ENCODE data around the gene UGT1A5. TPM values are rescaled to one million over a fixed set of nuclear protein-coding genes. Genes with fewer than 3 reads are reported as not detected.

The UGT1A5 gene
- total RNA-seq, 1 donor from 2014 or later: not detected

GRCh38 chr2:233794128-233794658, 81.5 kb downstream of the UGT1A5 start:
- H3K36me3 ChIP-seq (ENCODE audit: control insufficient read depth, insufficient read depth, low read length): no peaks in the 10 kb centered on the region
- DNase-seq (ENCODE audit: low read depth): no peak
- H3K4me3 ChIP-seq (ENCODE audit: low read depth, low read length): no peak overlapping the region
- no peak for TF ChIP-seq CTCF (IDR thresholded peaks at IDR 0.05; ENCODE audit: insufficient read depth, low read length, poor library complexity, severe bottlenecking)
- H3K27me3 ChIP-seq (ENCODE audit: control insufficient read depth, insufficient read depth, low read length): no peaks in the 10 kb centered on the region

- no peak for DNase-seq (ENCODE audit: low read depth)
- Histone ChIP-seq H3K4me3 (ENCODE audit: low read depth, low read length) (no peak overlapping the region), H3K27me3 (ENCODE audit: control insufficient read depth, insufficient read depth, low read length) (no peaks in the 10 kb centered on the region), H3K36me3 (ENCODE audit: control insufficient read depth, insufficient read depth, low read length) (no peaks in the 10 kb centered on the region)
- no peak for TF ChIP-seq CTCF (IDR thresholded peaks at IDR 0.05; ENCODE audit: insufficient read depth, low read length, poor library complexity, severe bottlenecking)
Measured at GRCh38 chr2:233795735-233796171, 83.0 kb downstream of the UGT1A5 start.

GRCh38 chr2:233796254-233796653, 83.5 kb downstream of the UGT1A5 start:
- no peak for DNase-seq (ENCODE audit: low read depth)
- Histone ChIP-seq H3K27me3 (ENCODE audit: control insufficient read depth, insufficient read depth, low read length) (no peaks in the 10 kb centered on the region), H3K36me3 (ENCODE audit: control insufficient read depth, insufficient read depth, low read length) (no peaks in the 10 kb centered on the region), H3K4me3 (ENCODE audit: low read depth, low read length) (no peak overlapping the region)
- no peak for TF ChIP-seq CTCF (IDR thresholded peaks at IDR 0.05; ENCODE audit: insufficient read depth, low read length, poor library complexity, severe bottlenecking)

- Histone ChIP-seq H3K27me3 (ENCODE audit: control insufficient read depth, insufficient read depth, low read length) (peaks cover 2% of the 10 kb centered on the region), H3K36me3 (ENCODE audit: control insufficient read depth, insufficient read depth, low read length) (no peaks in the 10 kb centered on the region), H3K4me3 (ENCODE audit: low read depth, low read length) (no peak overlapping the region)
- no peak for TF ChIP-seq CTCF (IDR thresholded peaks at IDR 0.05; ENCODE audit: insufficient read depth, low read length, poor library complexity, severe bottlenecking)
- no peak for DNase-seq (ENCODE audit: low read depth)
Measured at GRCh38 chr2:233798335-233799086, 85.8 kb downstream of the UGT1A5 start.

GRCh38 chr2:233799087-233799665, 86.5 kb downstream of the UGT1A5 start:
- Histone ChIP-seq H3K4me3 (ENCODE audit: low read depth, low read length) (no peak overlapping the region), H3K27me3 (ENCODE audit: control insufficient read depth, insufficient read depth, low read length) (peaks cover 2% of the 10 kb centered on the region), H3K36me3 (ENCODE audit: control insufficient read depth, insufficient read depth, low read length) (no peaks in the 10 kb centered on the region)
- TF ChIP-seq CTCF (IDR thresholded peaks at IDR 0.05; ENCODE audit: insufficient read depth, low read length, poor library complexity, severe bottlenecking): no peak
- DNase-seq (ENCODE audit: low read depth): no peak

Data from kidney epithelial cell (primary cell).